Endothelial cell of umbilical vein (primary cell): ENCODE data around the gene SLC4A1AP. TPM values are rescaled to one million over a fixed set of nuclear protein-coding genes. Genes with fewer than 3 reads are reported as not detected.

Source experiments
- BruUV-seq: library from RNA; stranded (reverse); fragments of 400-500 nt; replicated peaks from 2 replicates; lab custom pipeline; 2021; lab: Mats Ljungman, UMichigan
- CTCF ChIA-PET: fragments of 300-600, 350-600 bp; sonication (Branson Sonifier 250); formaldehyde crosslinking; loops from one replicate; lab custom pipeline; 2021; ENCODE audit warnings: antibody characterized with exemption, inconsistent platforms; lab: Charles Lee
- POLR2A ChIA-PET: fragments of 300-600, 350-600 bp; sonication (Branson Sonifier 250); formaldehyde crosslinking; loops from one replicate; lab custom pipeline; 2021; ENCODE audit warnings: antibody characterized with exemption, inconsistent platforms; lab: Charles Lee
- DNase-seq: peaks from one replicate; pipeline ENCODE4 v3.0.0-alpha.2; 2011; ENCODE audit warnings: low read depth, low spot score
- FAIRE-seq: peaks from 2 replicates; lab custom pipeline; 2011; peaks lifted over from hg19 to GRCh38; lab: Jason Lieb, UNC
- H2AFZ ChIP-seq: 2 replicates; pipeline ENCODE4 v1.6.0; 2012; ENCODE audit warnings: low read depth, low read length, control low read depth, inconsistent platforms
- H3K27ac ChIP-seq: 2 replicates; pipeline ENCODE4 v1.5.1; 2011; ENCODE audit warnings: low read depth, mild to moderate bottlenecking, control low read depth, low read length, moderate library complexity; ENCODE audit not compliant: insufficient read depth
- H3K27me3 ChIP-seq, 2 experiments: 2 replicates each; pipeline versions ENCODE4 v1.6.0 to v1.6.1; 2011; ENCODE audit warnings: low read length in 2 of 2, mixed read lengths in 1 of 2; ENCODE audit not compliant: control insufficient read depth in 2 of 2, insufficient read depth in 2 of 2
- H3K36me3 ChIP-seq, 2 experiments: 2 replicates in 1 of 2; 3 replicates in 1 of 2; pipeline ENCODE4 v1.5.1; 2011; ENCODE audit warnings: low read length in 2 of 2, mild to moderate bottlenecking in 1 of 2, moderate library complexity in 1 of 2; ENCODE audit not compliant: control insufficient read depth in 2 of 2, insufficient read depth in 2 of 2; ENCODE audit errors: extremely low read depth in 1 of 2
- H3K4me1 ChIP-seq: 3 replicates; pipeline ENCODE4 v1.5.1; 2011; ENCODE audit warnings: mild to moderate bottlenecking, low read length; ENCODE audit not compliant: control insufficient read depth, insufficient read depth; ENCODE audit errors: extremely low read depth
- H3K4me2 ChIP-seq: 2 replicates; pipeline ENCODE4 v1.6.1; 2011; ENCODE audit warnings: low read length, control low read depth, mixed read lengths; ENCODE audit not compliant: insufficient read depth
- H3K4me3 ChIP-seq, 3 experiments: fragments of 200-600 bp in 1 of 3; sonication (generic), shearing (Covaris generic) in 1 of 3; replicated peaks in 1 of 3; 2 replicates each; pipeline ENCODE4 v1.5.1; 2011 to 2016; ENCODE audit warnings: control low read depth in 3 of 3, low read length in 3 of 3, mild to moderate bottlenecking in 2 of 3, inconsistent platforms in 1 of 3, low read depth in 1 of 3, moderate library complexity in 1 of 3; ENCODE audit not compliant: insufficient read depth in 1 of 3
- H3K79me2 ChIP-seq: 2 replicates; pipeline ENCODE4 v1.6.0; 2012; ENCODE audit warnings: low read length, inconsistent platforms; ENCODE audit not compliant: control insufficient read depth, insufficient read depth
- H3K9ac ChIP-seq: replicated peaks from 2 replicates; pipeline ENCODE3; 2011; ENCODE audit warnings: low read length, control low read depth; ENCODE audit not compliant: insufficient read depth; ENCODE audit errors: extremely low read depth
- H3K9me1 ChIP-seq: replicated peaks from 3 replicates; pipeline ENCODE4 v1.6.0; 2011; ENCODE audit warnings: mild to moderate bottlenecking, low read length; ENCODE audit not compliant: control insufficient read depth, insufficient read depth; ENCODE audit errors: extremely low read depth
- H3K9me3 ChIP-seq: replicated peaks from 2 replicates; pipeline ENCODE4 v1.5.1; 2012; ENCODE audit warnings: low read length, inconsistent platforms; ENCODE audit not compliant: control insufficient read depth, insufficient read depth
- H4K20me1 ChIP-seq: replicated peaks from 2 replicates; pipeline ENCODE3; 2011; ENCODE audit warnings: mild to moderate bottlenecking, low read length; ENCODE audit not compliant: control insufficient read depth, insufficient read depth; ENCODE audit errors: extremely low read depth
- FOS ChIP-seq: IDR thresholded peaks from 2 replicates; pipeline ENCODE4 v1.6.1; 2011; ENCODE audit warnings: mild to moderate bottlenecking, low read length, moderate library complexity, borderline replicate concordance; ENCODE audit not compliant: insufficient read depth
- GATA2 ChIP-seq: IDR thresholded peaks from 2 replicates; pipeline ENCODE4 v1.7.0; 2011; ENCODE audit warnings: low read depth, mild to moderate bottlenecking, moderate library complexity, mixed read lengths, low read length; ENCODE audit not compliant: insufficient read length, insufficient read depth
- MYC ChIP-seq: IDR thresholded peaks from one replicate; pipeline ENCODE4 v1.6.1; 2011; ENCODE audit warnings: mild to moderate bottlenecking, low read depth, low read length
- POLR2A ChIP-seq: IDR thresholded peaks from 2 replicates; pipeline ENCODE4 v1.6.1; 2012; ENCODE audit warnings: low read depth, mild to moderate bottlenecking, control low read depth, low read length
- POLR2AphosphoS5 ChIP-seq: IDR thresholded peaks from 2 replicates; pipeline ENCODE4 v1.6.1; 2012; ENCODE audit warnings: low read depth, mild to moderate bottlenecking, control low read depth, low read length, moderate library complexity; ENCODE audit not compliant: insufficient read depth
- dilution Hi-C: fragments of 300-500 bp; cut with MboI; formaldehyde crosslinking; loops from one replicate; pipeline ENCODE4 v1.15.0; 2019; ENCODE audit warnings: low sequenced_read_pairs; ENCODE audit not compliant: extremely low pct_ligation_motif_present
- intact Hi-C: fragments of 100-400 bp; cut with micrococcal nuclease; formaldehyde crosslinking; loops from one replicate; pipeline ENCODE4 v1.10.0; 2022
- polyA plus RNA-seq, 4 experiments: library from polyadenylated mRNA; depleted of rRNA in 3 of 4; stranded (reverse) in 3 of 4; unstranded in 1 of 4; fragments of >200 nt; gene quantifications; 2 replicates each; pipeline versions ENCODE4 v1.2.1 to v1.2.3, GENCODE V29; 2011 to 2012; ENCODE audit warnings: missing spikeins in 1 of 4
- total RNA-seq: library from RNA; stranded (reverse); gene quantifications from 2 replicates; pipeline ENCODE4 v1.2.3, GENCODE V29; 2021
- TF ChIP-seq, protein P1 (sequence below): IDR thresholded peaks from 2 replicates; pipeline ENCODE4 v1.6.1; 2011; ENCODE audit not compliant: insufficient read depth, insufficient read length
- TF ChIP-seq, protein P2 (sequence below), 2 donors: IDR thresholded peaks; 1 replicate in 1 of 2; 2 replicates in 1 of 2; pipeline ENCODE4 v1.5.1; 2011; ENCODE audit warnings: low read length in 2 of 2, mild to moderate bottlenecking in 2 of 2, moderate library complexity in 2 of 2, control low read depth in 1 of 2, inconsistent platforms in 1 of 2, low read depth in 1 of 2; ENCODE audit not compliant: insufficient read depth in 1 of 2; ENCODE audit errors: extremely low read depth in 1 of 2

The SLC4A1AP gene
- total and polyA plus RNA-seq, 2 donors (not counting 3 experiments of a cell fraction or from before 2014, with no cell fraction given): 9.5 to 28.4 TPM

DNA sequence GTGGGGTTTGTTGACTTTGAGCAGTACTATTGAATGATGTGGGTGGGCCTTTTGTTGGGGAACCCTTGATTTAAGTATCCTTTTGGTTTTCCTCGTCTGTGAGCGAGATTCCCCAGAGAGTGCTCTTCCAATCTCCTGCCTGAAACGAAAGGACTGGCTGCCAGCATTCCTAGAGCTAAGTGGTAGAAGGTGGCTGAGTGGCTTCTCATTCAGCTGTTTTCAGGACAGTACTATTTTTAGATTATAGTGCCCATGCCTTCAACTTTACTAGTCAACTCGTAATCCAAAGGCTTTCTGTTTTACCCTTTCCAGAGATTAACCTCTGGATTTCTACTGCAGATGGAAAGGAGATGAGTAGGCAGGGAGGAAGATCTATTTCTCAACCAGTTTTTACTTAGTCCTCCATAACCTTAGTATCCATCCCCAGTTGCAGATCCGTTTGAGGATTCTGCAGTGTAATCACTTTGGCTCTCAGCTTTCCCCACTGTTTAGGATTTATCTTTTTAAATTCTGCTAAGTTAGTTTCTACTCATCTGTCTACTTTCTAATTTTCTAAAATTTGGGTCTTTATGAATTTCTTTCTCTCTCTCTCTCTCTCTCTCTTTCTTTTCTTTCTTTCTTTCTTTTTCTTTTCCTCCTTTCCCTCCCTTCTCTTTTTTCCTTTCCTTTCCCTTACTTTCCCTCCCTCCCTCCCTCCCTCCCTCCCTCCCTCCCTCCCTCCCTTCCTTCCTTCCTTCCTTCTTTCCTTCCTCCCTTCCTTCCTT, 9.2 kb downstream of the SLC4A1AP start:
- dilution Hi-C loops (no loop called here), intact Hi-C loops (no loop called here)
- H3K27ac ChIP-seq: no peak overlapping the region
- H3K36me3 ChIP-seq: peaks cover 2 to 6% of the 10 kb centered on the region in 2 experiments
- H4K20me1 ChIP-seq: no peaks in the 10 kb centered on the region
- no peak overlapping the region for H2AFZ ChIP-seq
- no peaks in the 10 kb centered on the region for H3K9me1 ChIP-seq
- CTCF ChIA-PET: interaction anchor here (1.2 to 1.7 kb wide), 2 partner anchors 11 kb away, joined by 6 to 9 read pairs; no protein-coding TSS in a partner anchor
- H3K9me3 ChIP-seq: no peaks in the 10 kb centered on the region
- FAIRE-seq (no peak), DNase-seq (no peak)
- no peak overlapping the region for H3K4me2 ChIP-seq
- POLR2A ChIA-PET: no interaction called here
- no peaks in the 10 kb centered on the region for H3K79me2 ChIP-seq
- no peak overlapping the region for H3K9ac ChIP-seq
- no peak overlapping the region for H3K4me3 ChIP-seq
- TF ChIP-seq FOS: no peak
- TF ChIP-seq POLR2A: no peak
- TF ChIP-seq POLR2AphosphoS5: no peak
- TF ChIP-seq, protein P1, sequence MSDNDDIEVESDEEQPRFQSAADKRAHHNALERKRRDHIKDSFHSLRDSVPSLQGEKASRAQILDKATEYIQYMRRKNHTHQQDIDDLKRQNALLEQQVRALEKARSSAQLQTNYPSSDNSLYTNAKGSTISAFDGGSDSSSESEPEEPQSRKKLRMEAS: no peak
- TF ChIP-seq GATA2: no peak
- TF ChIP-seq, protein P2, sequence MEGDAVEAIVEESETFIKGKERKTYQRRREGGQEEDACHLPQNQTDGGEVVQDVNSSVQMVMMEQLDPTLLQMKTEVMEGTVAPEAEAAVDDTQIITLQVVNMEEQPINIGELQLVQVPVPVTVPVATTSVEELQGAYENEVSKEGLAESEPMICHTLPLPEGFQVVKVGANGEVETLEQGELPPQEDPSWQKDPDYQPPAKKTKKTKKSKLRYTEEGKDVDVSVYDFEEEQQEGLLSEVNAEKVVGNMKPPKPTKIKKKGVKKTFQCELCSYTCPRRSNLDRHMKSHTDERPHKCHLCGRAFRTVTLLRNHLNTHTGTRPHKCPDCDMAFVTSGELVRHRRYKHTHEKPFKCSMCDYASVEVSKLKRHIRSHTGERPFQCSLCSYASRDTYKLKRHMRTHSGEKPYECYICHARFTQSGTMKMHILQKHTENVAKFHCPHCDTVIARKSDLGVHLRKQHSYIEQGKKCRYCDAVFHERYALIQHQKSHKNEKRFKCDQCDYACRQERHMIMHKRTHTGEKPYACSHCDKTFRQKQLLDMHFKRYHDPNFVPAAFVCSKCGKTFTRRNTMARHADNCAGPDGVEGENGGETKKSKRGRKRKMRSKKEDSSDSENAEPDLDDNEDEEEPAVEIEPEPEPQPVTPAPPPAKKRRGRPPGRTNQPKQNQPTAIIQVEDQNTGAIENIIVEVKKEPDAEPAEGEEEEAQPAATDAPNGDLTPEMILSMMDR (IDR thresholded peaks at IDR 0.05; ENCODE audit: extremely low read depth in 1 of 2, insufficient read depth in 1 of 2, low read depth in 1 of 2, low read length in 2 of 2): no peak
- TF ChIP-seq MYC: no peak
- no TSS peak for BruUV-seq
- H3K4me1 ChIP-seq: peaks cover under 1% of the 10 kb centered on the region
- no peaks in the 10 kb centered on the region for H3K27me3 ChIP-seq
